Astrocyte of the cerebellum (primary cell): ENCODE measurements around the gene CD72.

Experiments used
- DNase-seq: peaks from one replicate; pipeline ENCODE4 v3.0.0-alpha.2; 2011; ENCODE audit warnings: low read depth
- H3K4me3 ChIP-seq: 2 replicates; pipeline ENCODE4 v1.5.1; 2011; ENCODE audit warnings: mild to moderate bottlenecking, low read depth, low read length, moderate library complexity
- CTCF ChIP-seq: IDR thresholded peaks from 2 replicates; pipeline ENCODE4 v1.5.1; 2012; ENCODE audit warnings: low read length, low read depth, moderate library complexity, mild to moderate bottlenecking; ENCODE audit errors: missing control alignments
- in situ Hi-C: cut with HindIII; loops from 2 replicates; pipeline ENCODE4 v1.10.0; 2017; ENCODE audit warnings: low sequenced_read_pairs

The CD72 gene

GRCh38 chr9:35560625-35561337 lies 57.4 kb downstream of the CD72 start:
- no peak for TF ChIP-seq CTCF
- in situ Hi-C loops = no loop called here
- DNase-seq = no peak
- no peak overlapping the region for H3K4me3 ChIP-seq
